Upper lobe of right lung (tissue), 1 donor: ENCODE data around the gene HPDL. TPM values are rescaled to one million over a fixed set of nuclear protein-coding genes. Genes with fewer than 3 reads are reported as not detected.

Experiments
- ATAC-seq: fragments of 200-7000 bp; cut with Tn5 transposase; one replicate; pipeline ENCODE4 v1.9.1; 2020; ENCODE audit warnings: mild to moderate bottlenecking, moderate library complexity
- DNase-seq: peaks from one replicate; pipeline ENCODE4 v3.0.0-alpha.2; 2020
- H3K27ac ChIP-seq: fragments of 200-600 bp; one replicate; pipeline ENCODE4 v1.8.0; 2022
- H3K27me3 ChIP-seq: fragments of 200-600 bp; one replicate; pipeline ENCODE4 v1.8.0; 2022; ENCODE audit warnings: mild to moderate bottlenecking
- H3K36me3 ChIP-seq: fragments of 200-600 bp; one replicate; pipeline ENCODE4 v1.8.0; 2022
- H3K4me1 ChIP-seq: fragments of 200-600 bp; one replicate; pipeline ENCODE4 v1.8.0; 2022
- H3K4me3 ChIP-seq: fragments of 200-600 bp; one replicate; pipeline ENCODE4 v1.8.0; 2022; ENCODE audit warnings: mild to moderate bottlenecking
- H3K9me3 ChIP-seq: fragments of 200-600 bp; one replicate; pipeline ENCODE4 v1.8.0; 2022
- CTCF ChIP-seq: fragments of 200-600 bp; IDR thresholded peaks from one replicate; pipeline ENCODE4 v1.8.0; 2022; ENCODE audit warnings: antibody characterized with exemption
- intact Hi-C: fragments of 100-400 bp; cut with DNase I; formaldehyde crosslinking; loops from one replicate; pipeline ENCODE4 v1.11.0; 2022
- total RNA-seq: library from RNA; stranded (reverse); fragmentation: NEBNext Ultra II Directional; extraction: Animal tissue kit (Norgen Biotek cat#: 25700); gene quantifications from one replicate; pipeline ENCODE4 v1.2.1, GENCODE V29; 2021
- donor health status: DM: no; HTN: yes; CAD: no; lungs with severe emphysema.

The HPDL gene
- total RNA-seq, 1 donor from 2014 or later, result not detected

- no peak overlapping the region for H3K27ac ChIP-seq
- no peak overlapping the region for H3K4me3 ChIP-seq
- ATAC-seq (no peak), DNase-seq (no peak)
- peaks cover 26% of the 10 kb centered on the region for H3K36me3 ChIP-seq
- intact Hi-C loops, result no loop called here
- H3K9me3 ChIP-seq, result no peaks in the 10 kb centered on the region
- no peaks in the 10 kb centered on the region for H3K27me3 ChIP-seq
- H3K4me1 ChIP-seq, result peaks cover 19% of the 10 kb centered on the region
- no peak for TF ChIP-seq CTCF
These were observed 1.2 kb downstream of the HPDL start for GRCh38 chr1:45327644-45328515.

GRCh38 chr1:45328680-45329079, 2.0 kb downstream of the HPDL start:
- ATAC-seq (no peak), DNase-seq (no peak)
- H3K36me3 ChIP-seq, result peaks cover 34% of the 10 kb centered on the region
- H3K4me3 ChIP-seq, result no peak overlapping the region
- no peaks in the 10 kb centered on the region for H3K9me3 ChIP-seq
- intact Hi-C loops, result no loop called here
- no peak overlapping the region for H3K27ac ChIP-seq
- H3K4me1 ChIP-seq, result peaks cover 19% of the 10 kb centered on the region
- H3K27me3 ChIP-seq, result no peaks in the 10 kb centered on the region
- no peak for TF ChIP-seq CTCF

- no peaks in the 10 kb centered on the region for H3K9me3 ChIP-seq
- intact Hi-C loops, result no loop called here
- H3K36me3 ChIP-seq, result peaks cover 35% of the 10 kb centered on the region
- no peaks in the 10 kb centered on the region for H3K27me3 ChIP-seq
- no peak for DNase-seq
- no peak overlapping the region for H3K4me3 ChIP-seq
- H3K4me1 ChIP-seq, result peaks cover 22% of the 10 kb centered on the region
- no peak for TF ChIP-seq CTCF
- no peak overlapping the region for H3K27ac ChIP-seq
- ATAC-seq, result no peak
These were observed 2.8 kb downstream of the HPDL start for GRCh38 chr1:45329445-45329844.

- ATAC-seq (no peak), DNase-seq (no peak)
- H3K27ac ChIP-seq, result no peak overlapping the region
- intact Hi-C loops, result no loop called here
- peaks cover 35% of the 10 kb centered on the region for H3K36me3 ChIP-seq
- no peak overlapping the region for H3K4me3 ChIP-seq
- no peak for TF ChIP-seq CTCF
- H3K9me3 ChIP-seq, result no peaks in the 10 kb centered on the region
- no peaks in the 10 kb centered on the region for H3K27me3 ChIP-seq
- H3K4me1 ChIP-seq, result peaks cover 17% of the 10 kb centered on the region
These were observed 5.0 kb downstream of the HPDL start for GRCh38 chr1:45331436-45332345.

- TF ChIP-seq CTCF, result no peak
- intact Hi-C loops, result no loop called here
- ATAC-seq (no peak), DNase-seq (no peak)
- no peaks in the 10 kb centered on the region for H3K27me3 ChIP-seq
- H3K4me1 ChIP-seq, result peaks cover 10% of the 10 kb centered on the region
- no peaks in the 10 kb centered on the region for H3K9me3 ChIP-seq
- H3K4me3 ChIP-seq, result no peak overlapping the region
- no peak overlapping the region for H3K27ac ChIP-seq
- H3K36me3 ChIP-seq, result peaks cover 35% of the 10 kb centered on the region
These were observed 5.6 kb downstream of the HPDL start for GRCh38 chr1:45332346-45332720.
